HEK293T (cell line): Measurements from ENCODE around the gene PDCD6IP.

Experiments used
- BHLHE40 ChIP-seq: fragments of 450-650 bp; IDR thresholded peaks from 2 replicates; pipeline ENCODE4 v1.6.1; 2016; ENCODE audit warnings: mild to moderate bottlenecking, moderate library complexity, borderline replicate concordance
- FOXM1 ChIP-seq: fragments of 450-650 bp; IDR thresholded peaks from 2 replicates; pipeline ENCODE4 v1.6.1; 2017; ENCODE audit warnings: mild to moderate bottlenecking, borderline replicate concordance
- HDGF ChIP-seq: fragments of 450-650 bp; IDR thresholded peaks from 2 replicates; pipeline ENCODE4 v1.6.1; 2017; ENCODE audit warnings: antibody characterized with exemption, borderline replicate concordance
- SP1 ChIP-seq: fragments of 450-650 bp; IDR thresholded peaks from 2 replicates; pipeline ENCODE4 v1.6.1; 2017
- SUZ12 ChIP-seq: fragments of 450-650 bp; IDR thresholded peaks from 2 replicates; pipeline ENCODE4 v1.6.1; 2016; ENCODE audit warnings: mild to moderate bottlenecking

- TF ChIP-seq SUZ12 (no peak), SP1 (no peak), BHLHE40 (no peak), HDGF (no peak), FOXM1 (no peak)
Measured at GRCh38 chr3:33881156-33882064, 83.0 kb downstream of the PDCD6IP start.
